ENCODE data around the gene HTR3E.

DNA sequence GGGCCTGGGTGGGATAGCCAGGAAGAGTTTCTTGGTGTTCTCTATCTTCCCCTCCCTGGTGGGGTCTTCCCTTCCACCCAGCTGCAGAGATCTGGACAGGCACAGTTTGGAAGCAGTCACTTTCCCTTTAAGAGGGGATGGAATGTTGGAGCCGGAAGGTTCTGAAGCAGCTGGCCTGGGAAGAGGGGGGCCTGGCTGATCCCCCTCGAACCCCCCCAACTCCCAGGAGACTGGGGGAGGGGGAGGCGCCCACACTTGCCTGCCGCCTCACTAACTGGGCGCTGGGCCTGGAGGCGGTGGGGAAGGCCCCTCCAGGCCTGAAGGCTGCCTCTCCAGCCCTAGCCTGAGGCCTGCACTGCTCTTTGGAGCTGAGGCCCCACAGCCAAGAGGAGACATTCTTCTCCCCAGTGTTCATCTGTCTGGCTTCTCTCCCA lies 59.7 kb downstream of the HTR3E start:
- no peak for TF ChIP-seq CTCF (IDR thresholded peaks at IDR 0.05)
- TF ChIP-seq ZFX (IDR thresholded peaks at IDR 0.05; ENCODE audit: borderline replicate concordance) = no peak
